ENCODE measurements around the gene DRAM1. TPM values are rescaled to one million over a fixed set of nuclear protein-coding genes. Genes with fewer than 3 reads are reported as not detected.
"Not testable (repeated sequence)": the region's sequence is repeated elsewhere in the genome, so short reads cannot be mapped to it uniquely, and the experiment has no call there.

Gene DRAM1
- total and polyA plus RNA-seq, 3 donors from 2014 or later, result 4.4 to 13.1 (median 4.5) TPM

GRCh38 chr12:101852998-101853397, 24.4 kb upstream of the DRAM1 start:
- no peaks in the 10 kb centered on the region for H3K36me3 ChIP-seq (ENCODE audit: low read depth, missing control alignments)
- DNase-seq, result no peak
- TF ChIP-seq POLR2A (IDR thresholded peaks at IDR 0.05), result no peak
- TF ChIP-seq, protein P1, sequence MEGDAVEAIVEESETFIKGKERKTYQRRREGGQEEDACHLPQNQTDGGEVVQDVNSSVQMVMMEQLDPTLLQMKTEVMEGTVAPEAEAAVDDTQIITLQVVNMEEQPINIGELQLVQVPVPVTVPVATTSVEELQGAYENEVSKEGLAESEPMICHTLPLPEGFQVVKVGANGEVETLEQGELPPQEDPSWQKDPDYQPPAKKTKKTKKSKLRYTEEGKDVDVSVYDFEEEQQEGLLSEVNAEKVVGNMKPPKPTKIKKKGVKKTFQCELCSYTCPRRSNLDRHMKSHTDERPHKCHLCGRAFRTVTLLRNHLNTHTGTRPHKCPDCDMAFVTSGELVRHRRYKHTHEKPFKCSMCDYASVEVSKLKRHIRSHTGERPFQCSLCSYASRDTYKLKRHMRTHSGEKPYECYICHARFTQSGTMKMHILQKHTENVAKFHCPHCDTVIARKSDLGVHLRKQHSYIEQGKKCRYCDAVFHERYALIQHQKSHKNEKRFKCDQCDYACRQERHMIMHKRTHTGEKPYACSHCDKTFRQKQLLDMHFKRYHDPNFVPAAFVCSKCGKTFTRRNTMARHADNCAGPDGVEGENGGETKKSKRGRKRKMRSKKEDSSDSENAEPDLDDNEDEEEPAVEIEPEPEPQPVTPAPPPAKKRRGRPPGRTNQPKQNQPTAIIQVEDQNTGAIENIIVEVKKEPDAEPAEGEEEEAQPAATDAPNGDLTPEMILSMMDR (IDR thresholded peaks at IDR 0.05), result no peak
- H3K27me3 ChIP-seq, result no peaks in the 10 kb centered on the region
- H3K4me3 ChIP-seq, result no peak overlapping the region
- no peak overlapping the region for H3K27ac ChIP-seq
- no peaks in the 10 kb centered on the region for H3K9me3 ChIP-seq
- no peaks in the 10 kb centered on the region for H3K4me1 ChIP-seq
- intact Hi-C loops (cut with DNase I; ENCODE audit: low total_unique reads), result no loop called here

- TF ChIP-seq, protein P1 (IDR thresholded peaks at IDR 0.05), result no peak
- TF ChIP-seq POLR2A (IDR thresholded peaks at IDR 0.05), result no peak
- intact Hi-C loops (cut with DNase I; ENCODE audit: low total_unique reads), result no loop called here
- Histone ChIP-seq H3K9me3 (no peaks in the 10 kb centered on the region), H3K36me3 (ENCODE audit: low read depth, missing control alignments) (no peaks in the 10 kb centered on the region), H3K27me3 (no peaks in the 10 kb centered on the region), H3K27ac (no peak overlapping the region), H3K4me3 (no peak overlapping the region), H3K4me1 (no peaks in the 10 kb centered on the region)
- no peak for DNase-seq
- WGBS, 2 donors, result 100% methylated on average over 1 of the region's 1 CpG
Observed at GRCh38 chr12:101854747-101855146, 22.6 kb upstream of the DRAM1 start.

GRCh38 chr12:101855364-101855884, 22.0 kb upstream of the DRAM1 start:
- Histone ChIP-seq H3K27me3 (no peaks in the 10 kb centered on the region), H3K4me3 (no peak overlapping the region), H3K36me3 (ENCODE audit: low read depth, missing control alignments) (no peaks in the 10 kb centered on the region), H3K27ac (no peak overlapping the region), H3K4me1 (no peaks in the 10 kb centered on the region), H3K9me3 (no peaks in the 10 kb centered on the region)
- no peak for TF ChIP-seq POLR2A (IDR thresholded peaks at IDR 0.05)
- TF ChIP-seq, protein P1 (IDR thresholded peaks at IDR 0.05), result no peak
- intact Hi-C loops (cut with DNase I; ENCODE audit: low total_unique reads), result no loop called here
- WGBS, 2 donors, result 29 to 30% methylated on average over 3 of the region's 3 CpGs
- DNase-seq, result no peak

- Histone ChIP-seq H3K9me3 (no peaks in the 10 kb centered on the region), H3K4me1 (no peaks in the 10 kb centered on the region), H3K27ac (no peak overlapping the region), H3K36me3 (ENCODE audit: low read depth, missing control alignments) (no peaks in the 10 kb centered on the region), H3K4me3 (no peak overlapping the region), H3K27me3 (no peaks in the 10 kb centered on the region)
- no peak for DNase-seq
- WGBS, 2 donors, result 90 to 92% methylated on average over 3 of the region's 3 CpGs
- TF ChIP-seq POLR2A (IDR thresholded peaks at IDR 0.05), result no peak
- TF ChIP-seq, protein P1 (IDR thresholded peaks at IDR 0.05), result no peak
- intact Hi-C loops (cut with DNase I; ENCODE audit: low total_unique reads), result no loop called here
Observed at GRCh38 chr12:101855976-101856375, 21.4 kb upstream of the DRAM1 start.

DNA sequence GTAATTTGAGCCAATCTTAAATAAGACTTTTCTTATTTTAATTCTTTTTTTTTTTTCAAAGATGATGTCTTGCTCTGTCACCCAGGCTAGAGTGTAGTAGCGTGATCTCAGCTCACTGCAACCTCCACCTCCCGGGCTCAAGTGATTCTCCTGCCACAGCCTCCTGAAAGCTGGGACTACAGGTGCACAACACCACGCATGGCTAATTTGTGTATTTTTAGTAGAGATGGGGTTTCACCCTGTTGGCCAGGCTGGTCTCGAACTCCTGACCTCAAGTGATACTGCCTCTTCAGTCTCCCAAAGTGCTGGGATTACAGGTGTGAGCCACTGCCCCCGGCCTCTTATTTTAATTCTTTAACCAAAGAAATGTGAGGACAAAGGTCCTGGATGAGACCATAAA, 20.8 kb upstream of the DRAM1 start:
- H3K4me3 ChIP-seq; intact Hi-C loops (cut with DNase I; ENCODE audit: low total_unique reads); H3K9me3 ChIP-seq; DNase-seq; H3K4me1 ChIP-seq; H3K36me3 ChIP-seq (ENCODE audit: low read depth, missing control alignments); H3K27ac ChIP-seq; H3K27me3 ChIP-seq: not testable (repeated sequence)
- 92 to 94% methylated on average over 5 of the region's 5 CpGs for WGBS, 2 donors
